Measurements from ENCODE around the gene IPMK. TPM values are rescaled to one million over a fixed set of nuclear protein-coding genes. Genes with fewer than 3 reads are reported as not detected.

Gene IPMK
- total RNA-seq, 1 donor from 2014 or later: 6.8 TPM

DNA sequence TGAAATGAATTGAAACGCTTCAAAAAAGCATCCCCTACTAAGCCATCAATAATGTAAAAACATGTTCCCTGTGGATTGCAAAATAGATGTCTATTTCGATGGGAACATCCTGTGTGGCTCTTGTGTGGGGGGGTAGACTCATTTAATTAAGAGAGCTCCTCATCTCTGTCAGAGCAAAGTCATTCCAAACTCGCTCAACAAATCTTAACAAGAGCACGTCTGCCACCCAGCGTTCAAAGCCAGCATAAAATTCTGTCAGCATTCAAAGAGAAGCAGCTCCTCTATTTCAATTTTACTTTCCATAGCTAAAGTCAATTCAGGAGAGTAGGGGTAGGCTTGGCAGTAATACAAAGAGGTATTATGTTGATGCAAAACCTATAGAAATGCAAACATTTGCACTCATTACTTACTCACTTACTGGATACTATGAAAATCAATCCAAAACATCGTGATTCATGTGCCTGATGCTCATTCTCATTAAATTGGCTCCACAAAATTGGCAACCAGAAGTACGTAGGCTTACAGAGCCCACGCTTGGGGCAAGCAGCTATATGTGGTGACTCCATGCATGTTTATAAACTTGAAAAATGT, 114.9 kb downstream of the IPMK start:
- peak; percentile 31 for DNase-seq (ENCODE audit: low read depth)

DNA sequence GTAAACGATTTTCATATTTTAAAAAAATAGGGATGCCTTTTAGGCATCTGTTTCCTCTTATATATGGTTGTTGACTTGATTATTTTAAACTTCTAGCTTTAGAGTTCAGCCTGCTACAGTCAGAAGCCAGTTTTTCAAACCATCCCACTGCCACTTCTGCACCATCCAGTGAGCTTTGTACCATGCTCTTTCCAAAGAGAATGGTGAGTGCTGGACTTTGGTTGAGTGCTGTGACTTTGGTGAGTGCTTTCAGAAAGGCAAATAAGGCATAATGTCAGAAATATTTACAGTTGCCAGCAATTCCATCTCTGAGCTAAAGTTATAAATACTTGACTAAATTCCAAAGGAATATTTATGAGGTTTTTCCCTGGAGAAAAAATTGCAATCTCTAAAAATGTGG, 117.4 kb downstream of the IPMK start:
- DNase-seq (ENCODE audit: low read depth) (no peak), FAIRE-seq (no peak)
- no peak overlapping the region for H3K27ac Mint-ChIP-seq (ENCODE audit: unreplicated experiment)
- H3K4me1 Mint-ChIP-seq (ENCODE audit: low read depth, unreplicated experiment): no peaks in the 10 kb centered on the region
- H3K4me3 ChIP-seq (ENCODE audit: insufficient read depth, low read depth, low read length): no peak overlapping the region
- no peak overlapping the region for H3K4me3 Mint-ChIP-seq (ENCODE audit: unreplicated experiment)
- no peaks in the 10 kb centered on the region for H3K4me1 ChIP-seq (ENCODE audit: insufficient read depth, low read length)
- H3K27me3 Mint-ChIP-seq (ENCODE audit: low read depth, unreplicated experiment): no peaks in the 10 kb centered on the region
- H4K20me1 ChIP-seq (ENCODE audit: insufficient read depth, low read length): no peaks in the 10 kb centered on the region
- no peak overlapping the region for H2AFZ ChIP-seq (ENCODE audit: low read depth, low read length)
- H3K9me3 ChIP-seq (ENCODE audit: insufficient read depth, low read depth, low read length): no peaks in the 10 kb centered on the region
- no peak overlapping the region for H3K9ac ChIP-seq (ENCODE audit: low read length)
- no peaks in the 10 kb centered on the region for H3K79me2 ChIP-seq (ENCODE audit: insufficient read depth, low read length)
- TF ChIP-seq, protein P1, sequence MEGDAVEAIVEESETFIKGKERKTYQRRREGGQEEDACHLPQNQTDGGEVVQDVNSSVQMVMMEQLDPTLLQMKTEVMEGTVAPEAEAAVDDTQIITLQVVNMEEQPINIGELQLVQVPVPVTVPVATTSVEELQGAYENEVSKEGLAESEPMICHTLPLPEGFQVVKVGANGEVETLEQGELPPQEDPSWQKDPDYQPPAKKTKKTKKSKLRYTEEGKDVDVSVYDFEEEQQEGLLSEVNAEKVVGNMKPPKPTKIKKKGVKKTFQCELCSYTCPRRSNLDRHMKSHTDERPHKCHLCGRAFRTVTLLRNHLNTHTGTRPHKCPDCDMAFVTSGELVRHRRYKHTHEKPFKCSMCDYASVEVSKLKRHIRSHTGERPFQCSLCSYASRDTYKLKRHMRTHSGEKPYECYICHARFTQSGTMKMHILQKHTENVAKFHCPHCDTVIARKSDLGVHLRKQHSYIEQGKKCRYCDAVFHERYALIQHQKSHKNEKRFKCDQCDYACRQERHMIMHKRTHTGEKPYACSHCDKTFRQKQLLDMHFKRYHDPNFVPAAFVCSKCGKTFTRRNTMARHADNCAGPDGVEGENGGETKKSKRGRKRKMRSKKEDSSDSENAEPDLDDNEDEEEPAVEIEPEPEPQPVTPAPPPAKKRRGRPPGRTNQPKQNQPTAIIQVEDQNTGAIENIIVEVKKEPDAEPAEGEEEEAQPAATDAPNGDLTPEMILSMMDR (IDR thresholded peaks at IDR 0.05; ENCODE audit: insufficient read depth, low read depth, low read length): no peak
- TF ChIP-seq EZH2 (IDR thresholded peaks at IDR 0.05; ENCODE audit: insufficient read depth, low read length): no peak
- peaks cover 14% of the 10 kb centered on the region for H3K27me3 ChIP-seq (ENCODE audit: insufficient read depth, low read length)
- H3K36me3 Mint-ChIP-seq (ENCODE audit: low read depth, unreplicated experiment): no peaks in the 10 kb centered on the region
- no peaks in the 10 kb centered on the region for H3K9me3 Mint-ChIP-seq (ENCODE audit: unreplicated experiment)
- no peaks in the 10 kb centered on the region for H3K36me3 ChIP-seq (ENCODE audit: insufficient read depth, low read length)
- no peak overlapping the region for H3K4me2 ChIP-seq (ENCODE audit: low read length)
- H3K27ac ChIP-seq (ENCODE audit: low read depth, low read length): no peak overlapping the region

More for the DNA sequence above, 114.9 kb downstream of the IPMK start:
- H3K36me3 ChIP-seq (ENCODE audit: insufficient read depth, low read length): no peaks in the 10 kb centered on the region
- TF ChIP-seq EZH2 (IDR thresholded peaks at IDR 0.05; ENCODE audit: insufficient read depth, low read length): no peak
- TF ChIP-seq, protein P1 (IDR thresholded peaks at IDR 0.05; ENCODE audit: insufficient read depth, low read depth, low read length): peak; percentile 67
- H3K9ac ChIP-seq (ENCODE audit: low read length): no peak overlapping the region
- peaks cover 14% of the 10 kb centered on the region for H3K27me3 ChIP-seq (ENCODE audit: insufficient read depth, low read length)
- H3K36me3 Mint-ChIP-seq (ENCODE audit: low read depth, unreplicated experiment): no peaks in the 10 kb centered on the region
- H3K4me2 ChIP-seq (ENCODE audit: low read length): no peak overlapping the region
- H3K9me3 ChIP-seq (ENCODE audit: insufficient read depth, low read depth, low read length): no peaks in the 10 kb centered on the region
- peaks cover 8% of the 10 kb centered on the region for H3K4me1 ChIP-seq (ENCODE audit: insufficient read depth, low read length)
- H3K4me1 Mint-ChIP-seq (ENCODE audit: low read depth, unreplicated experiment): no peaks in the 10 kb centered on the region
- no peak overlapping the region for H3K4me3 ChIP-seq (ENCODE audit: insufficient read depth, low read depth, low read length)
- no peak overlapping the region for H2AFZ ChIP-seq (ENCODE audit: low read depth, low read length)
- no peaks in the 10 kb centered on the region for H3K79me2 ChIP-seq (ENCODE audit: insufficient read depth, low read length)
- no peak for FAIRE-seq
- no peak overlapping the region for H3K27ac Mint-ChIP-seq (ENCODE audit: unreplicated experiment)
- no peaks in the 10 kb centered on the region for H3K9me3 Mint-ChIP-seq (ENCODE audit: unreplicated experiment)
- H3K27me3 Mint-ChIP-seq (ENCODE audit: low read depth, unreplicated experiment): no peaks in the 10 kb centered on the region
- H3K4me3 Mint-ChIP-seq (ENCODE audit: unreplicated experiment): no peak overlapping the region
- no peak overlapping the region for H3K27ac ChIP-seq (ENCODE audit: low read depth, low read length)
- H4K20me1 ChIP-seq (ENCODE audit: insufficient read depth, low read length): no peaks in the 10 kb centered on the region

DNA sequence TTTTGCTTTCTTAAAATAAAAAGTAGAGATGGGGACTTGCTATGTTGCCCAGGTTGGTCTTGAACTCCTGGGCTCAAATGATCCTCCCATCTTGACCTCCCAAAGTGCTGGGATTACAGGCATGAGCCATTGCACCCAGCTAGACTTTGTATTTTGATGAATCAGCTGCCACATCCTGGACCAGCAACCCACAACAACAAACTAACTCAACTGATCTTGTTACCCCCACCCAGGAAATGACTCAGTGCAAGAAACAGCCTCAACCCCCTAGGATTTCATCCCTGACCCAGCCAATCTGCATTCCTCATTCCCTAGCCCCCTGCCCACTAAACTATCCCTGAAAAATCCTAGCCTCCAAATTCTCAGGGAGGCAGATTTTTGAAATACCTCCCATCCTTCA, 123.8 kb downstream of the IPMK start:
- Histone ChIP-seq H4K20me1 (ENCODE audit: insufficient read depth, low read length) (no peaks in the 10 kb centered on the region), H3K4me1 (ENCODE audit: insufficient read depth, low read length) (no peaks in the 10 kb centered on the region), H3K4me2 (ENCODE audit: low read length) (no peak overlapping the region), H3K27me3 (ENCODE audit: insufficient read depth, low read length) (no peaks in the 10 kb centered on the region), H3K4me3 (ENCODE audit: insufficient read depth, low read depth, low read length) (no peak overlapping the region), H3K27ac (ENCODE audit: low read depth, low read length) (no peak overlapping the region), H3K9me3 (ENCODE audit: insufficient read depth, low read depth, low read length) (no peaks in the 10 kb centered on the region), H3K36me3 (ENCODE audit: insufficient read depth, low read length) (no peaks in the 10 kb centered on the region), H3K9ac (ENCODE audit: low read length) (no peak overlapping the region), H3K79me2 (ENCODE audit: insufficient read depth, low read length) (no peaks in the 10 kb centered on the region), H2AFZ (ENCODE audit: low read depth, low read length) (no peak overlapping the region)
- DNase-seq (ENCODE audit: low read depth) (no peak), FAIRE-seq (no peak)
- TF ChIP-seq, protein P1 (IDR thresholded peaks at IDR 0.05; ENCODE audit: insufficient read depth, low read depth, low read length): no peak
- no peak for TF ChIP-seq EZH2 (IDR thresholded peaks at IDR 0.05; ENCODE audit: insufficient read depth, low read length)
- Mint-ChIP-seq H3K4me3 (ENCODE audit: unreplicated experiment) (no peak overlapping the region), H3K27me3 (ENCODE audit: low read depth, unreplicated experiment) (no peaks in the 10 kb centered on the region), H3K36me3 (ENCODE audit: low read depth, unreplicated experiment) (no peaks in the 10 kb centered on the region), H3K4me1 (ENCODE audit: low read depth, unreplicated experiment) (no peaks in the 10 kb centered on the region), H3K27ac (ENCODE audit: unreplicated experiment) (no peak overlapping the region), H3K9me3 (ENCODE audit: unreplicated experiment) (peaks cover 2% of the 10 kb centered on the region)
